Ureter (tissue), 1 donor: ENCODE measurements around the gene PLCE1. TPM values are rescaled to one million over a fixed set of nuclear protein-coding genes. Genes with fewer than 3 reads are reported as not detected.
"Not testable (repeated sequence)": the region's sequence is repeated elsewhere in the genome, so short reads cannot be mapped to it uniquely, and the experiment has no call there.

Experiments used
- DNase-seq: peaks from one replicate; pipeline ENCODE4 v3.0.0-alpha.2; 2020; ENCODE audit warnings: low spot score
- total RNA-seq: library from RNA; stranded (reverse); gene quantifications from one replicate; pipeline ENCODE4 v1.2.4, GENCODE V29; 2023
- donor health status: DM: yes; HTN: yes; CAD: no.

The PLCE1 gene
- 59.2 TPM for total RNA-seq

- peak; percentile 46 for DNase-seq
Observed at GRCh38 chr10:93993782-93994437, at the start of gene PLCE1. Gene PLCE1, plus strand, starts transcription at chr10:93993931. Its CDS starts 37,116 bp downstream, at chr10:94031047.

GRCh38 chr10:93945819-93946218 lies 47.9 kb upstream of the PLCE1 start:
- DNase-seq = no peak

GRCh38 chr10:93947055-93947454 lies 46.7 kb upstream of the PLCE1 start:
- DNase-seq = no peak

GRCh38 chr10:93947524-93947923 lies 46.2 kb upstream of the PLCE1 start:
- DNase-seq = no peak

GRCh38 chr10:93951905-93952304 lies 41.8 kb upstream of the PLCE1 start:
- no peak for DNase-seq

GRCh38 chr10:93954299-93954698 lies 39.4 kb upstream of the PLCE1 start:
- no peak for DNase-seq

GRCh38 chr10:93954726-93955363 lies 38.9 kb upstream of the PLCE1 start:
- no peak for DNase-seq

- DNase-seq = no peak
Observed at GRCh38 chr10:93958834-93959233, 34.9 kb upstream of the PLCE1 start.

GRCh38 chr10:93960988-93961387 lies 32.7 kb upstream of the PLCE1 start:
- not testable (repeated sequence) for DNase-seq

- no peak for DNase-seq
Observed at GRCh38 chr10:93962973-93963372, 30.8 kb upstream of the PLCE1 start.

- no peak for DNase-seq
Observed at GRCh38 chr10:93963434-93963833, 30.3 kb upstream of the PLCE1 start.

- no peak for DNase-seq
Observed at GRCh38 chr10:93965911-93966310, 27.8 kb upstream of the PLCE1 start.

GRCh38 chr10:93967756-93968155 lies 26.0 kb upstream of the PLCE1 start:
- no peak for DNase-seq

- DNase-seq = no peak
Observed at GRCh38 chr10:93968540-93968945, 25.2 kb upstream of the PLCE1 start.

GRCh38 chr10:93970433-93971010 lies 23.2 kb upstream of the PLCE1 start:
- DNase-seq = not testable (repeated sequence)

- DNase-seq = no peak
Observed at GRCh38 chr10:93973748-93974445, 19.8 kb upstream of the PLCE1 start.

- DNase-seq = no peak
Observed at GRCh38 chr10:93977442-93977841, 16.3 kb upstream of the PLCE1 start.

- no peak for DNase-seq
Observed at GRCh38 chr10:93980486-93980885, 13.2 kb upstream of the PLCE1 start.

- no peak for DNase-seq
Observed at GRCh38 chr10:93991114-93991513, 2.6 kb upstream of the PLCE1 start.

GRCh38 chr10:93991596-93992284 lies 2.0 kb upstream of the PLCE1 start:
- no peak for DNase-seq

- DNase-seq = no peak
Observed at GRCh38 chr10:93992400-93993030, 1.2 kb upstream of the PLCE1 start.

- no peak for DNase-seq
Observed at GRCh38 chr10:93993414-93993781, 333 bp upstream of the PLCE1 start.
